Gastrocnemius medialis (tissue), 4 donors: ENCODE results near the gene KCNJ15.

Source experiments
- POLR2A ChIP-seq, 2 donors: fragments of 450-650 bp; IDR thresholded peaks; one replicate each; pipeline ENCODE4 v1.6.1; 2017; ENCODE audit warnings: antibody characterized with exemption in 2 of 2, mild to moderate bottlenecking in 2 of 2, moderate library complexity in 2 of 2
- TF ChIP-seq, protein P1 (sequence below), 5 experiments: fragments of 450-650 bp in 3 of 5; fragments of 200-600 bp in 2 of 5; sonication (generic) in 2 of 5; IDR thresholded peaks in 4 of 5; conservative IDR thresholded peaks in 1 of 5; 1 replicate in 4 of 5; 2 replicates in 1 of 5; pipeline ENCODE4 v1.5.1; 2016 to 2019; ENCODE audit warnings: antibody characterized with exemption in 5 of 5, mild to moderate bottlenecking in 3 of 5, moderate library complexity in 3 of 5

DNA sequence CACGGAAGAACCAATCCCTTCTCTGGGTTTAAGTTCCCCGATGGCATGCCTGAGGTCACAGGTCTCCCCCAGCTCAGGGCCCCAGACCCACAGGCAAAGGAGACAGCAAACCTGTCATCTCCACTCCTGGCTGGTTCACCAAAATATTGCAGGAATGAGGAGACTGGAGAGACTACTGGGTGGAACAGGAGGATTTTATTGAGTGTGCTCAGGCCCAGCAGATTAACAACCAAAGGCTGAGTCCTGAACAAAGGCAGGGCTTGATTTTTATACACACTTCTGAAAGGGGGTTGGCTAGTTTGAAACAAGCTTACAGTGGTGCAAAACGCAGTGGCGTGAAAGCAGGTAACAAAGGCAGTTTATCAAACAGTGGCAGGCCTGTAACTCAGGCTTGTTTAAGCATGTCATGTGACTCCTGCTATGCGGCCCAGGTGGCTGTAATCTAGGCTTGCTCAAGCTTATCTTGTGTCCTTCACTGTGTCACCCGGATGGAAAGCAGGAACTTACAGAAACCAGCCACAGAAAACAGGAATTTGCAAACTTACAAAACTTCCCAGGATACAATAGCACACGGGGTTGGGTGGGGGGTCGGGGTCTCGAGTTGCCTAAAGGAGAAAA lies 27.4 kb upstream of the KCNJ15 start:
- TF ChIP-seq, protein P1, sequence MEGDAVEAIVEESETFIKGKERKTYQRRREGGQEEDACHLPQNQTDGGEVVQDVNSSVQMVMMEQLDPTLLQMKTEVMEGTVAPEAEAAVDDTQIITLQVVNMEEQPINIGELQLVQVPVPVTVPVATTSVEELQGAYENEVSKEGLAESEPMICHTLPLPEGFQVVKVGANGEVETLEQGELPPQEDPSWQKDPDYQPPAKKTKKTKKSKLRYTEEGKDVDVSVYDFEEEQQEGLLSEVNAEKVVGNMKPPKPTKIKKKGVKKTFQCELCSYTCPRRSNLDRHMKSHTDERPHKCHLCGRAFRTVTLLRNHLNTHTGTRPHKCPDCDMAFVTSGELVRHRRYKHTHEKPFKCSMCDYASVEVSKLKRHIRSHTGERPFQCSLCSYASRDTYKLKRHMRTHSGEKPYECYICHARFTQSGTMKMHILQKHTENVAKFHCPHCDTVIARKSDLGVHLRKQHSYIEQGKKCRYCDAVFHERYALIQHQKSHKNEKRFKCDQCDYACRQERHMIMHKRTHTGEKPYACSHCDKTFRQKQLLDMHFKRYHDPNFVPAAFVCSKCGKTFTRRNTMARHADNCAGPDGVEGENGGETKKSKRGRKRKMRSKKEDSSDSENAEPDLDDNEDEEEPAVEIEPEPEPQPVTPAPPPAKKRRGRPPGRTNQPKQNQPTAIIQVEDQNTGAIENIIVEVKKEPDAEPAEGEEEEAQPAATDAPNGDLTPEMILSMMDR (IDR thresholded peaks at IDR 0.05 in 4 of 5, conservative IDR thresholded peaks at IDR 0.05 in 1 of 5): no peak
- no peak for TF ChIP-seq POLR2A (IDR thresholded peaks at IDR 0.05)
